Astrocyte of the cerebellum (primary cell): ENCODE measurements around the gene PPP3CB.

ENCODE experiments used
- DNase-seq: peaks from one replicate; pipeline ENCODE4 v3.0.0-alpha.2; 2011; ENCODE audit warnings: low read depth
- H3K4me3 ChIP-seq: 2 replicates; pipeline ENCODE4 v1.5.1; 2011; ENCODE audit warnings: mild to moderate bottlenecking, low read depth, low read length, moderate library complexity
- CTCF ChIP-seq: IDR thresholded peaks from 2 replicates; pipeline ENCODE4 v1.5.1; 2012; ENCODE audit warnings: low read length, low read depth, moderate library complexity, mild to moderate bottlenecking; ENCODE audit errors: missing control alignments
- in situ Hi-C: cut with HindIII; loops from 2 replicates; pipeline ENCODE4 v1.10.0; 2017; ENCODE audit warnings: low sequenced_read_pairs

The PPP3CB gene

GRCh38 chr10:73495884-73496674 is at the start of gene PPP3CB:
Gene PPP3CB (minus strand): TSS chr10:73496024. CDS start chr10:73495889, 135 bp downstream.
- H3K4me3 ChIP-seq: peak within 1 kb of the TSS; percentile 74
- DNase-seq: peak; percentile 96
- TF ChIP-seq CTCF: no peak
- in situ Hi-C loops: no loop called here

GRCh38 chr10:73545357-73545756 is 49.5 kb upstream of the PPP3CB start:
- TF ChIP-seq CTCF: no peak
- in situ Hi-C loops: no loop called here
- no peak for DNase-seq
- no peak overlapping the region for H3K4me3 ChIP-seq

- H3K4me3 ChIP-seq: no peak overlapping the region
- TF ChIP-seq CTCF: no peak
- no peak for DNase-seq
- in situ Hi-C loops: no loop called here
Observed at GRCh38 chr10:73537709-73538108, 41.9 kb upstream of the PPP3CB start.

- in situ Hi-C loops: no loop called here
- DNase-seq: no peak
- no peak overlapping the region for H3K4me3 ChIP-seq
- no peak for TF ChIP-seq CTCF
Observed at GRCh38 chr10:73537288-73537687, 41.5 kb upstream of the PPP3CB start.

- DNase-seq: no peak
- no peak for TF ChIP-seq CTCF
- in situ Hi-C loops: loop anchor here (5.0 kb wide), 1 partner anchor 92 kb away; no protein-coding TSS in a partner anchor
Observed at GRCh38 chr10:73534857-73535256, 39.0 kb upstream of the PPP3CB start.

GRCh38 chr10:73529089-73529832 is 33.4 kb upstream of the PPP3CB start:
- DNase-seq: peak; percentile 63
- peak; percentile 72 for TF ChIP-seq CTCF
- in situ Hi-C loops: no loop called here
- H3K4me3 ChIP-seq: no peak overlapping the region

More at GRCh38 chr10:73534857-73535256, 39.0 kb upstream of the PPP3CB start:
- no peak overlapping the region for H3K4me3 ChIP-seq
